ENCODE measurements around the gene C1QB. TPM values are rescaled to one million over a fixed set of nuclear protein-coding genes. Genes with fewer than 3 reads are reported as not detected.

The C1QB gene
- total RNA-seq, 1 experiment from 2014 or later = 0.33 TPM

- POLR2A ChIA-PET = no interaction called here
- ATAC-seq (no peak), DNase-seq (ENCODE audit: low read depth, low spot score) (no peak)
- Histone ChIP-seq H3K9me3 (ENCODE audit: control insufficient read depth, insufficient read depth, low read depth, low read length) (no peaks in the 10 kb centered on the region), H3K36me3 (ENCODE audit: control insufficient read depth, insufficient read depth, low read length) (no peaks in the 10 kb centered on the region), H3K27me3 (ENCODE audit: control insufficient read depth, insufficient read depth, low read length) (no peaks in the 10 kb centered on the region), H3K4me1 (ENCODE audit: control insufficient read depth, insufficient read depth, low read length) (no peaks in the 10 kb centered on the region), H3K27ac (ENCODE audit: low read length) (no peak overlapping the region), H3K4me3 (ENCODE audit: low read depth in 2 of 2, low read length in 2 of 2) (no peak overlapping the region)
- in situ Hi-C loops (cut with HindIII; ENCODE audit: low pct_unique_long_range_greater_than_20kb, low sequenced_read_pairs) = no loop called here
- intact Hi-C loops (cut with micrococcal nuclease; ENCODE audit: unreplicated experiment) = no loop called here
- CTCF ChIA-PET = no interaction called here
- TF ChIP-seq CTCF (IDR thresholded peaks at IDR 0.05) (no peak), SIN3A (IDR thresholded peaks at IDR 0.05; ENCODE audit: borderline replicate concordance, insufficient read depth, low read depth, low read length) (no peak), REST (IDR thresholded peaks at IDR 0.05; ENCODE audit: insufficient read depth in 1 of 2, low read depth in 2 of 2, low read length in 1 of 2) (no peak), POLR2AphosphoS5 (IDR thresholded peaks at IDR 0.05; ENCODE audit: low read depth, low read length) (no peak), TCF7L2 (IDR thresholded peaks at IDR 0.05; ENCODE audit: low read depth, low read length) (no peak)
- BruUV-seq (replicated peaks) = no TSS peak
Measured at GRCh38 chr1:22650089-22650693, 2.8 kb upstream of the C1QB start.

GRCh38 chr1:22651941-22652856 is 837 bp upstream of the C1QB start:
- in situ Hi-C loops (cut with HindIII; ENCODE audit: low pct_unique_long_range_greater_than_20kb, low sequenced_read_pairs) = no loop called here
- DNase-seq (ENCODE audit: low read depth, low spot score) (no peak), ATAC-seq (no peak)
- no peak for TF ChIP-seq SIN3A (IDR thresholded peaks at IDR 0.05; ENCODE audit: borderline replicate concordance, insufficient read depth, low read depth, low read length)
- no peak for TF ChIP-seq POLR2AphosphoS5 (IDR thresholded peaks at IDR 0.05; ENCODE audit: low read depth, low read length)
- no peak for TF ChIP-seq CTCF (IDR thresholded peaks at IDR 0.05)
- TF ChIP-seq TCF7L2 (IDR thresholded peaks at IDR 0.05; ENCODE audit: low read depth, low read length) = no peak
- TF ChIP-seq REST (IDR thresholded peaks at IDR 0.05; ENCODE audit: insufficient read depth in 1 of 2, low read depth in 2 of 2, low read length in 1 of 2) = no peak
- Histone ChIP-seq H3K4me1 (ENCODE audit: control insufficient read depth, insufficient read depth, low read length) (no peaks in the 10 kb centered on the region), H3K27me3 (ENCODE audit: control insufficient read depth, insufficient read depth, low read length) (no peaks in the 10 kb centered on the region; the same call in 1 of the 2 replicates), H3K9me3 (ENCODE audit: control insufficient read depth, insufficient read depth, low read depth, low read length) (no peaks in the 10 kb centered on the region), H3K36me3 (ENCODE audit: control insufficient read depth, insufficient read depth, low read length) (no peaks in the 10 kb centered on the region), H3K4me3 (ENCODE audit: low read depth in 2 of 2, low read length in 2 of 2) (no peak overlapping the region), H3K27ac (ENCODE audit: low read length) (no peak overlapping the region)
- CTCF ChIA-PET = interaction anchor here (0.7 kb wide), 1 partner anchor 110 kb away, joined by 5 read pairs; no protein-coding TSS in a partner anchor
- intact Hi-C loops (cut with micrococcal nuclease; ENCODE audit: unreplicated experiment) = no loop called here
- POLR2A ChIA-PET = no interaction called here
- BruUV-seq (replicated peaks) = no TSS peak

Data from Panc1 (cell line).